Measurements from ENCODE around the gene INPPL1.
A peak's percentile ranks its signal among the peaks of the same experiment; 100 is the strongest.
"Not testable (repeated sequence)": the region's sequence is repeated elsewhere in the genome, so short reads cannot be mapped to it uniquely, and the experiment has no call there.

The INPPL1 gene

DNA sequence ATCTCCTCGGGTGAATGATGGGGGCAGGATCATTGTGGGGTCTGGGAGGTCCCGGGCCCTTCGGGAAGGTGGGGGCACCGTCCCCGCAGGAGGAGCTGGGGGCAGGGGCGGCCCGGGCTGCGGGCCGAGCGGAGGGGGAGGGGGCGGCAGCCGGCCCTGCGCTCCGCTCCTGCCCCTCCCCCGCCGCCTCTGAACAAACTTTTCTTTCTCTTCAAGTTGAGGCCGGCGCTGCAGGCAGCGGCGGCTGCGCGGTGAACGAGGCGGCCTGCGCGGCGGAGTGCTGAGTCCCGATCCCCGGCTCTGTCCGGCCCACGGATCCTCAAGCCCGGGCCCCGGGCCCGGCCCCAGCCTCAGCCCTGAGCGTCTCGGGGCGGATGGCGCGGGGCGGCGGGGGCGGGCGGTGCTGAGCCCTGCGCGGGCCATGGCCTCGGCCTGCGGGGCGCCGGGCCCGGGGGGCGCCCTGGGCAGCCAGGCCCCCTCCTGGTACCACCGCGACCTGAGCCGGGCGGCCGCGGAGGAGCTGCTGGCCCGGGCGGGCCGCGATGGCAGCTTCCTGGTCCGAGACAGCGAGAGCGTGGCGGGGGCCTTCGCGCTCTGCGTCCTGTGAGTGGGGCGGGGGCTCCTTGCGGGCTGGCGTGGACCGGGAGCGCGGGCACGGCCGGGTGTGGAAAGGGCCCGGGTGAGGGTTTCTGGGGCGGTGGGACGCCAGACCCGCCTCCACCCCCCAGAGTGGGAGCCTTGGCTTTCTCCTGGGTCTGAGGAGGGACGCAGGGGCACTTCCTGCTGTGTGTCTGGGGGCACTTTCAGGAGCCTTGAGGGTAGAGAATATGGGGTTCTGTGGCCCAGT is at the start of gene INPPL1:
Gene INPPL1, plus strand, starts transcription at position 204 of the 847 bp plus-strand sequence. Its CDS starts 218 bp downstream, at position 422.
- DNase-seq: peak; percentile 43

GRCh38 chr11:72177656-72178055 is 46.9 kb upstream of the INPPL1 start:
- DNase-seq: no peak

DNA sequence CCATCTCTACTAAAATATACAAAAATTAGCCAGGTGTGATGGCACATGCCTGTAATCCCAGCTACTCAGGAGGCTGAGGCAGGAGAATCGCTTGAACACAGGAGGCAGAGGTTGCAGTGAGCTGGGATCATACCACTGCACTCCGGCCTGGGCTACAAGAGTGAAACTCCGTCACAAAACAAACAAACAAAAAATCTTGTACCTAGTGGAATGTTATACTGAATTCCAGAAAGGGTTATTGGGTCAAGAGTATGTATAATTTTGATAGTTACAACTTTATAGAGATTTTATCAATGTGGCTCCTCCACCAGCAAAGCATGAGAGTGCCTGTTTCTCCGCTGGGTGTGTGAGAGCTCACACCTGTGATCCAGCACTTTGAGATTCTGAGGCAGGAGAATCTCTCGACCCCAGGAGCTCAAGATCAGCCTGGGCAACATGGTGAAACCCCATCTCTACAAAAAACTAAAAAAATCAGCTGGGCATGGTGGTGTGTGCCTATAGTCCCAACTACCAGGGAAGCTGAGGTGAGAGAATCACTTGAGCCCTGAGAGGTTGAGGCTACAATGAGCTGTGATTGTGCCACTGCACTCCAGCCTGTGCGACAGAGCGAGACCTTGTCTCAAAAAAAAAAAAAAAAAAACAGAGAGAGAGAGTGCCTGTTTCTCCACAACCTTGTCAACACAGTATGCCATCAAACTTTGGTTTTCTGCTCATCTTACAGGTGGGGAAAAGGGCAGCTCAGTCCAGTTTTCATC is 45.3 kb upstream of the INPPL1 start:
- DNase-seq: peak; percentile 32

- DNase-seq: peak; percentile 41
Measured at GRCh38 chr11:72179804-72180396, 44.7 kb upstream of the INPPL1 start.

DNA sequence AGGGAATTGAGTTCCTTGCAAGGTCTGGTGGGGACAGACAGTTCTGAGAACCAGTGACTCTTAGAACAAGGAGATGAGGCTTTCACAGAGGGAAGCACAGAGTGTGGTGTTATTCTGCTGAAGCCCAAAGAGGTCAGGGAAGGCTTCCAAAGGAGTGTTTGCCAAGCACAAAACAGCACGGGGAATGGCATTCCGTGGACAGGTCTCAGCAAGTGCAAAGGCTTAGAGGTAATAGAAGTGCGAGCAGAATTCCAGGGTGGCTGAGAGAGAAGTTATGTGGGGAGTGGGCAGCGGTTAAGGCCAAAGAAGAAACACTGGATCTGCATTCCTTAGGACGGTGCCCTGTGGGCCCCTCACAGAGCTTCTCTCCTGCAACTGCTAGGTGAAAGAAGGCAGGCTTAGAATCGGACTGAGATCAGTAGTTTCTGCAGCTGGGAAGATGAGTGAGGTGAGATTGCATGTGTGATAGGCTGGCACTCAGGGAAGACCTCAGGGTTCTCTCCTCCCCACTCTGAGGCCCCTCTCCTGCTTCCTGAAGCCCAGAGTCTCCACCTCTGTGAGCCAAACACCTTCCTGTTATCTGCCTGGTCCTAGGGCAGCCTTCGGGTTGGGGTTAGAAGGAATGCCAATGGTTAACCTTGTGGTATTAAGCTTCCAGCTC is 43.5 kb upstream of the INPPL1 start:
- DNase-seq: not testable (repeated sequence)

GRCh38 chr11:72181553-72181958 is 43.0 kb upstream of the INPPL1 start:
- DNase-seq: peak; percentile 58

- no peak for DNase-seq
Measured at GRCh38 chr11:72188267-72188666, 36.3 kb upstream of the INPPL1 start.

- no peak for DNase-seq
Measured at GRCh38 chr11:72189455-72190250, 34.9 kb upstream of the INPPL1 start.

GRCh38 chr11:72190631-72191071 is 33.9 kb upstream of the INPPL1 start:
- no peak for DNase-seq

- DNase-seq: peak; percentile 46
Measured at GRCh38 chr11:72191961-72192381, 32.6 kb upstream of the INPPL1 start, which contains the start of gene FOLR1. FOLR1 (plus strand) TSS chr11:72192140; CDS start chr11:72192174, 34 bp downstream.

GRCh38 chr11:72195518-72196270 is 28.9 kb upstream of the INPPL1 start:
- no peak for DNase-seq

DNA sequence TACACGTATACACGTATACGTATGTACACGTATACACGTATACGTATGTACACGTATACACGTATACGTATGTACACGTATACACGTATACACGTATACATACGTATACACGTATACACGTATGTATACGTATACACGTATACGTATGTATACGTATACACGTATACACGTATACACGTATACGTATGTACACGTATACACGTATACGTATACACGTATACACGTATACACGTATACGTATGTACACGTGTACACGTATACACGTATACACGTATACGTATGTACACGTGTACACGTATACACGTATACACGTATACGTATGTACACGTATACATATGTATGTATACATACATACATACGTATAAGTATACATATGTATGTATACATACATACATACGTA is 23.1 kb upstream of the INPPL1 start:
- DNase-seq: not testable (repeated sequence)

DNA sequence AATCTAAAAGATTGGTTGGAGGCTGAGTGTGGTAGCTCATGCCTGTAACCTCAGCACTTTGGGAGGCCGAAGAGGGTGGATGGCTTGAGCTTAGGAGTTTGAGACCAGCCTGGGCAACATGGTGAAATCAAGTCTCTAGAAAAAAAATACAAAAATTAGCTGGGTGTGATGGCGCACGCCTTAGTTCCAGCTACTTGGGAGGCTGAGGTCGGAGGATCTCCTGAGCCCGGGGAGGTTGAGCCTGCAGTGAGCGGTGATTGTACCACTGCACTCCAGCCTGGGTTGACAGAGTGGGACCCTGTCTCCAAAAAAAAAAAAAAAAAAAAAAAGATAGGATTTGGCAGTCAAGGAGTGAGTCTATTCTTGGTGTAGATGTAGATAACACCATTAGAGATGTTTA is 22.0 kb upstream of the INPPL1 start:
- DNase-seq: no peak

DNA sequence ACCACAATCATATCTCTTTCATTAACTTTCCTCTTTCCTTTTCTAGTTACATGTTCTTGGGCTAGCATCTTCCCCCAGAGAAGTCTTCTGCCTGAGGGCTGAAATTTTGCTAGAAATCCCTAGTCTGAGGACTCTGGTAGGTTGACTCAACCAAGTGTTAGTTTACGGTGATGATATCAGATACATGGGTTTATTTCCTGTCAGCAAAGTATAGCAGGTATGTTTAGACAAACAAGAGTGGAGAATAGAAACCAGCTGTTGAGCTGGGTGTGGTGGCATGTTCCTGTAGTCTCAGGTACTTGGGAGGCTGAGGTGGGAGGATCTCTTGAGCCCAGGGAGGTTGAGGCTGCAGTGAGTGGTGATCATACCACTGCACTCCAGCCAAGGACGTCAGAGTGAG is 21.4 kb upstream of the INPPL1 start:
- no peak for DNase-seq

- no peak for DNase-seq
Measured at GRCh38 chr11:72204886-72205285, 19.7 kb upstream of the INPPL1 start.

DNA sequence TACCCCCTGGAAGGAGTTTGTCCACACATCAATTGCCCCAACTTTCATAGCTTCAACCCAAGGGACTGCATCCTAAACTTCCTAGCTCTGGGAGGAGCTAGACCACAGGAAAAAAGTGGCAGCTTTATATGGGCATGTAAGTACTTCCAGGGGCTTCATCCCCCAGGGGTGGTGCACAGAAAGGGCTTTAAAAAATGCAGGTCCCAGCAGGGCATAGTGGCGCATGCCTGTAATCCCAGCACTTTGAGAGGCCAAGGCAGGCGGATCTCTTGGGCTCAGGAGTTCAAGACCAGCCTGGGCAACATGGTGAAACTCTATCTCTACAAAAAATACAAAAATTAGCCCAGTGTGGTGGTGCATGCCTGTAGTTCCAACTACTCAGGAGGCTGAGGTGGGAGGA is 17.8 kb upstream of the INPPL1 start:
- not testable (repeated sequence) for DNase-seq

DNA sequence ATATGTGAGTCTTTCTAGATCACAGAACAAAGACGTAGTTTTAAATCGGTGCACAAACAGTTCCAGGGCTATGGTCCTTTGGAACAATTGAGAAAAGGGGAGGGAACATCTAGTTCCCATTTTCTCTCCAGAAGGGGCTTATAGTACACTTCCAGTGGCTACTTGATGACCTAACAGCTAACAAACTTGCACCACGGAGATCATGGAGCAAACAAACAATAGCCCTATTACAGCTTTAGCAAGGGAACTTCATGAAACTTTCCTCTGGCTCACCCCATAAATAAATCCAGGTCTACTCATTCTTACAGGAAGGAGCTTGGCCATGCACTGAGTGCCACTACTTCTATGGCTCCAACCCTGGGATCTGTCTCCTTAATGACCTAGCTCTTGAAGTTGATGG is 16.3 kb upstream of the INPPL1 start:
- DNase-seq: no peak

DNA sequence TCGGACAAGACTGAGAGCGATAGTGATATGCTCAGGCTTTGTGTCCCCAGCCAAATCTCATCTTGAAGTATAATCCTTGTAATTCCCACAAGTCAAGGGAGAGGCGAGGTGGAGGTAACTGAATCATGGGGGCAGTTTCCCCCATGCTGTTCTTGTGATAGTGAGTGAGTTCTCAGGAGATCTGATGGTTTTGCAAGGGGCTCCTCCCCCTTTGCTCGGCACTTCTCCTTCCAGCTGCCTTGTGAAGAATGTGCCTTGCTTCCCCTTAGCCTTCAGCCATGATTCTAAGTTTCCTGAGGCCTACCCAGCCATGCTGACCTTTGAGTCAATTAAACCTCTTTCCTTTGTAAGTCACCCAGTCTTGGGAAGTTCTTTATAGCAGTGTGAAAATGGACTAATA is 15.5 kb upstream of the INPPL1 start:
- DNase-seq: no peak

DNA sequence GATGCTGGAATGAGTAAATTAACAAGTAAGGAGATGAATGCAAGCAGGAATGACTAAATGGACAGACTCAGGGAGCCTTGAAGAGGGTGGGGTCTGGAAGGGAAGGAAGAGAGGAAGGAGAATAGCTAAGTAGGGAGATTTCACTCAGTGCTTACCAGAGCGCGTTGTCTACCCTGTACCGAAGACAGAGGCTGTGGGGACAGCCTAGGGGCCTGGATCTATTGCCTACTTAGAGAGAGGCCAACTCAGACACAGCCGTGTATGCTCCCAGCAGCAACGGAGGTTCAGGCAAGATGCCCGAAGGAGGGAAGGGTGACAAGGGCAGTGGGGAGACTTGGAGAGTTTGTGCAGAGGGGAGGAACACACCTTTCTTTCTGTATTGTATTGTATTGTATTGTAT is 7.9 kb upstream of the INPPL1 start, which contains the start of gene FOLR2:
Gene FOLR2, plus strand, starts transcription at position 157 of the 400 bp plus-strand sequence. CDS start 1,791 bp downstream, outside the sequence.
- no peak for DNase-seq

DNA sequence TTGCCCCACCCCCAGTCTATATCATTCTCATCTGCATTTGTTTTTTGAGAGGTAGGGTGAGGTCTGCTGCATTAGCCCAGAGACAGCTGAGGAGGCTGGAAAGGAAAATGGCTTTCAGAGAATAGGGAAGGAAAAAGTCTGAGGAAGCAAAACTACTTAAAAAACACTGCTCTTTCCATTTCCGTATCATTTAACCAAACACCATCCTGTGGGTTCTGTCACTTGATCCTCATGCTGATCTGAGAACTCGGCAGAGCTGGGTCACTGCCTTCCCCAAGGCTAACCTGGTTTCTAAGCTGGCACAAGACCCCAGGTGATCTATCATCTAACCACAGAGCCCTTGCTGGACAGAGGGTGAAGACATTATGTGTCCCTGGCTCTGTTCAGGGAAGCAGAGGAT is 6.7 kb upstream of the INPPL1 start:
- no peak for DNase-seq

- DNase-seq: no peak
Measured at GRCh38 chr11:72218251-72218745, 6.3 kb upstream of the INPPL1 start.
